ENCODE measurements around the gene GNG7. TPM values are rescaled to one million over a fixed set of nuclear protein-coding genes. Genes with fewer than 3 reads are reported as not detected.
"Not testable (repeated sequence)": the region's sequence is repeated elsewhere in the genome, so short reads cannot be mapped to it uniquely, and the experiment has no call there.

GNG7 gene
- total RNA-seq, 6 experiments from 2014 or later = 1.3 to 3.7 (median 2.3) TPM

GRCh38 chr19:2540646-2541454 lies 161.6 kb downstream of the GNG7 start:
- WGBS (ENCODE audit: insufficient coverage, low coverage, low lambda C conversion rate, missing lambda C conversion rate) = 43% methylated on average over 8 of the region's 35 CpGs
- Histone ChIP-seq H3K4me1 (peaks cover 0 to 49% (median 26%) of the 10 kb centered on the region in 4 donors), H3K27ac (peak overlapping the region; percentile 49 to 93 (median 77)), H3K9me3 (no peaks in the 10 kb centered on the region), H3K4me3 (no peak overlapping the region), H3K27me3 (no peaks in the 10 kb centered on the region), H3K36me3 (no peaks in the 10 kb centered on the region)
- TF ChIP-seq POLR2A (IDR thresholded peaks at IDR 0.05) = peak; percentile 81
- TF ChIP-seq, protein P1, sequence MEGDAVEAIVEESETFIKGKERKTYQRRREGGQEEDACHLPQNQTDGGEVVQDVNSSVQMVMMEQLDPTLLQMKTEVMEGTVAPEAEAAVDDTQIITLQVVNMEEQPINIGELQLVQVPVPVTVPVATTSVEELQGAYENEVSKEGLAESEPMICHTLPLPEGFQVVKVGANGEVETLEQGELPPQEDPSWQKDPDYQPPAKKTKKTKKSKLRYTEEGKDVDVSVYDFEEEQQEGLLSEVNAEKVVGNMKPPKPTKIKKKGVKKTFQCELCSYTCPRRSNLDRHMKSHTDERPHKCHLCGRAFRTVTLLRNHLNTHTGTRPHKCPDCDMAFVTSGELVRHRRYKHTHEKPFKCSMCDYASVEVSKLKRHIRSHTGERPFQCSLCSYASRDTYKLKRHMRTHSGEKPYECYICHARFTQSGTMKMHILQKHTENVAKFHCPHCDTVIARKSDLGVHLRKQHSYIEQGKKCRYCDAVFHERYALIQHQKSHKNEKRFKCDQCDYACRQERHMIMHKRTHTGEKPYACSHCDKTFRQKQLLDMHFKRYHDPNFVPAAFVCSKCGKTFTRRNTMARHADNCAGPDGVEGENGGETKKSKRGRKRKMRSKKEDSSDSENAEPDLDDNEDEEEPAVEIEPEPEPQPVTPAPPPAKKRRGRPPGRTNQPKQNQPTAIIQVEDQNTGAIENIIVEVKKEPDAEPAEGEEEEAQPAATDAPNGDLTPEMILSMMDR (IDR thresholded peaks at IDR 0.05) = peak; percentile 10 to 45 (median 22)
- ATAC-seq = peak; percentile 81 to 89 (median 84)
- peak; percentile 87 to 93 (median 93) for DNase-seq
- intact Hi-C loops (cut with DNase I) = loop anchor here in 1 of 2 donors (5.0 kb wide), 1 partner anchor 54 kb away; no protein-coding TSS in a partner anchor

DNA sequence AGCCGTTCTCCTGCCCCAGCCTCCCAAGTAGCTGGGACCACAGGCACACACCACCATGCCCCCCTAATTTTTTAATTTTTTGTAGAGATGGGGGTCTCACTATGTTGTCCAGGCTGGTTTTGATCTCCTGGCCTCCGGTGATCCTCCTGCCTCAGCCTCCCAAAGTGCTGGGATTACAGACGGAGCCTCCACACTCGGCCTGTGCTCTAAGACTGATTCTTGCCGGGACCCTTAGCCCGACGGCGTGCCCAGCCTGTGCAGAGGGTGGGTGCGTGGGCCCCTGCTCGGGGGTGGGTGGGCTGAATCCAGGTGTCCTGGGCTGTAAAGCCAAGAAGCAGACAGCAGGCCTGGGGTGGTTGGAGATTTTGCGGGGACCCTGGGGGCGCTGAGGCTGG lies 162.2 kb downstream of the GNG7 start:
- intact Hi-C loops (cut with DNase I) = loop anchor here in 1 of 2 donors (5.0 kb wide), 1 partner anchor 53 kb away; no protein-coding TSS in a partner anchor
- no peak for ATAC-seq
- WGBS (ENCODE audit: insufficient coverage, low coverage, low lambda C conversion rate, missing lambda C conversion rate) = 73% methylated on average over 6 of the region's 12 CpGs
- H3K36me3 ChIP-seq = no peaks in the 10 kb centered on the region
- H3K4me1 ChIP-seq = peaks cover 0 to 47% (median 23%) of the 10 kb centered on the region in 4 donors
- H3K4me3 ChIP-seq = no peak overlapping the region
- DNase-seq = no peak
- H3K27me3 ChIP-seq = no peaks in the 10 kb centered on the region
- H3K27ac ChIP-seq = peak overlapping the region; percentile 36 to 93 (median 49)
- TF ChIP-seq POLR2A (IDR thresholded peaks at IDR 0.05) = no peak
- no peaks in the 10 kb centered on the region for H3K9me3 ChIP-seq

- TF ChIP-seq POLR2A (IDR thresholded peaks at IDR 0.05) = no peak
- TF ChIP-seq, protein P1 (IDR thresholded peaks at IDR 0.05) = no peak
- no peaks in the 10 kb centered on the region for H3K36me3 ChIP-seq
- intact Hi-C loops (cut with DNase I) = loop anchor here in 1 of 2 donors (10.0 kb wide), 1 partner anchor 53 kb away; no protein-coding TSS in a partner anchor
- H3K9me3 ChIP-seq = no peaks in the 10 kb centered on the region
- WGBS (ENCODE audit: insufficient coverage, low coverage, low lambda C conversion rate, missing lambda C conversion rate) = 94% methylated on average over 10 of the region's 10 CpGs
- no peaks in the 10 kb centered on the region for H3K27me3 ChIP-seq
- no peak overlapping the region for H3K4me3 ChIP-seq
- no peak for DNase-seq
- peaks cover 0 to 38% (median 13%) of the 10 kb centered on the region in 4 donors for H3K4me1 ChIP-seq
- H3K27ac ChIP-seq = no peak overlapping the region
- no peak for ATAC-seq
Measured at GRCh38 chr19:2538096-2538757, 164.3 kb downstream of the GNG7 start.

- intact Hi-C loops (cut with DNase I) = loop anchor here in 1 of 2 donors (10.0 kb wide), 1 partner anchor 53 kb away; no protein-coding TSS in a partner anchor
- not testable (repeated sequence) for H3K36me3 ChIP-seq, H3K27ac ChIP-seq, H3K4me3 ChIP-seq, ATAC-seq, DNase-seq, H3K9me3 ChIP-seq, H3K27me3 ChIP-seq
- 55% methylated on average over 7 of the region's 9 CpGs for WGBS (ENCODE audit: insufficient coverage, low coverage, low lambda C conversion rate, missing lambda C conversion rate)
- peaks cover 0 to 32% (median 11%) of the 10 kb centered on the region in 4 donors for H3K4me1 ChIP-seq
Measured at GRCh38 chr19:2537584-2537983, 164.9 kb downstream of the GNG7 start.

DNA sequence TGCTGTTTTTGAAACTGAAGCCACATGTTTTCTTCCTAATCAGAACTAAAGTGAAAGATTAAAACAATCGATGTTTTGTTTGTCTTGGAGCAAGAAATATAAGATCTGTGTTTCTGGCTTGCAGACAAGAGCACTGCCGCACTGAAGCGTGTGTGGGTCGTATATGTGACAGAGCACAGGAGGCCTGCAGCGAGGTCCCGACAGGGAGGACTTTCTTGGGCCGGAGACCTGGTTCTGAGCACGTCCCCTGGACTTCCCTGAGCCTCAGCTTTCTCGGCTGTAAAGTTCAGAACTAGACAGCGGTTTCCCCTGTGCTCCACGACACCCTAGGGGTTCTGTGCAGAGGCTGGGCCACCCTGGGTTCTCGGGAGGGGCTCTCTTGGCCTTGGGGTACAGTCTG lies 166.0 kb downstream of the GNG7 start:
- 48% methylated on average over 9 of the region's 12 CpGs for WGBS (ENCODE audit: insufficient coverage, low coverage, low lambda C conversion rate, missing lambda C conversion rate)
- Histone ChIP-seq H3K4me1 (peaks cover 0 to 28% (median 7%) of the 10 kb centered on the region in 4 donors), H3K27me3 (no peaks in the 10 kb centered on the region), H3K9me3 (no peaks in the 10 kb centered on the region), H3K36me3 (no peaks in the 10 kb centered on the region), H3K4me3 (no peak overlapping the region), H3K27ac (peak overlapping the region in 1 of 3 donors; percentile 47)
- intact Hi-C loops (cut with DNase I) = loop anchor here in 1 of 2 donors (10.0 kb wide), 1 partner anchor 52 kb away; no protein-coding TSS in a partner anchor
- ATAC-seq = no peak
- TF ChIP-seq, protein P1 (IDR thresholded peaks at IDR 0.05) = no peak
- no peak for TF ChIP-seq POLR2A (IDR thresholded peaks at IDR 0.05)
- no peak for DNase-seq

Measured in right lobe of liver (tissue), 6 donors.